Muscle layer of duodenum (tissue), 2 donors: ENCODE results near the gene BPGM.

ENCODE experiments used
- H3K27ac ChIP-seq: one replicate; pipeline ENCODE4 v1.7.0; 2013; ENCODE audit warnings: mild to moderate bottlenecking, low read length
- H3K27me3 ChIP-seq: one replicate; pipeline ENCODE4 v1.7.0; 2013; ENCODE audit warnings: low read depth, mild to moderate bottlenecking, control low read depth, low read length
- H3K36me3 ChIP-seq, 2 donors: one replicate each; pipeline ENCODE4 v1.7.0; 2013; ENCODE audit warnings: low read length in 2 of 2, control low read depth in 1 of 2, mild to moderate bottlenecking in 1 of 2; ENCODE audit not compliant: insufficient read depth in 2 of 2, control insufficient read depth in 1 of 2
- H3K4me1 ChIP-seq, 2 donors: one replicate each; pipeline ENCODE4 v1.7.0; 2013; ENCODE audit warnings: low read length in 2 of 2, mild to moderate bottlenecking in 2 of 2, control low read depth in 1 of 2, moderate library complexity in 1 of 2; ENCODE audit not compliant: insufficient read depth in 2 of 2, control insufficient read depth in 1 of 2
- H3K4me3 ChIP-seq, 2 donors: one replicate each; pipeline ENCODE4 v1.7.0; 2013; ENCODE audit warnings: low read length in 2 of 2, low read depth in 1 of 2, mild to moderate bottlenecking in 1 of 2
- H3K9me3 ChIP-seq, 2 donors: one replicate each; pipeline ENCODE4 v1.7.0; 2013; ENCODE audit warnings: low read length in 2 of 2, control low read depth in 1 of 2, mild to moderate bottlenecking in 1 of 2; ENCODE audit not compliant: control insufficient read depth in 1 of 2
- donor health status: healthy.

BPGM gene

GRCh38 chr7:134699021-134699818 lies 52.6 kb downstream of the BPGM start:
- no peak overlapping the region for H3K27ac ChIP-seq
- no peak overlapping the region for H3K4me3 ChIP-seq
- no peaks in the 10 kb centered on the region for H3K27me3 ChIP-seq
- no peaks in the 10 kb centered on the region for H3K9me3 ChIP-seq
- H3K36me3 ChIP-seq, result no peaks in the 10 kb centered on the region
- H3K4me1 ChIP-seq, result peaks cover 0 to 13% of the 10 kb centered on the region in 2 donors

- Histone ChIP-seq H3K36me3 (no peaks in the 10 kb centered on the region), H3K9me3 (no peaks in the 10 kb centered on the region), H3K27me3 (no peaks in the 10 kb centered on the region), H3K4me1 (peaks cover 0 to 13% of the 10 kb centered on the region in 2 donors), H3K27ac (no peak overlapping the region), H3K4me3 (no peak overlapping the region)
These were observed 53.2 kb downstream of the BPGM start for GRCh38 chr7:134699899-134700298.

GRCh38 chr7:134701272-134701671 lies 54.6 kb downstream of the BPGM start:
- no peaks in the 10 kb centered on the region for H3K36me3 ChIP-seq
- H3K27me3 ChIP-seq, result no peaks in the 10 kb centered on the region
- peaks cover 0 to 13% of the 10 kb centered on the region in 2 donors for H3K4me1 ChIP-seq
- no peaks in the 10 kb centered on the region for H3K9me3 ChIP-seq
- no peak overlapping the region for H3K27ac ChIP-seq
- H3K4me3 ChIP-seq, result no peak overlapping the region

- Histone ChIP-seq H3K27me3 (no peaks in the 10 kb centered on the region), H3K36me3 (no peaks in the 10 kb centered on the region), H3K9me3 (no peaks in the 10 kb centered on the region), H3K27ac (peak overlapping the region; percentile 6), H3K4me3 (no peak overlapping the region), H3K4me1 (peaks cover 0 to 13% of the 10 kb centered on the region in 2 donors)
These were observed 56.0 kb downstream of the BPGM start for GRCh38 chr7:134702366-134703240.

GRCh38 chr7:134703241-134703594 lies 56.6 kb downstream of the BPGM start:
- peaks cover 0 to 13% of the 10 kb centered on the region in 2 donors for H3K4me1 ChIP-seq
- no peak overlapping the region for H3K4me3 ChIP-seq
- no peaks in the 10 kb centered on the region for H3K36me3 ChIP-seq
- H3K27me3 ChIP-seq, result no peaks in the 10 kb centered on the region
- H3K9me3 ChIP-seq, result no peaks in the 10 kb centered on the region
- H3K27ac ChIP-seq, result peak overlapping the region; percentile 6

GRCh38 chr7:134703782-134704181 lies 57.1 kb downstream of the BPGM start:
- Histone ChIP-seq H3K27me3 (no peaks in the 10 kb centered on the region), H3K9me3 (no peaks in the 10 kb centered on the region), H3K4me1 (peaks cover 0 to 13% of the 10 kb centered on the region in 2 donors), H3K36me3 (no peaks in the 10 kb centered on the region), H3K4me3 (no peak overlapping the region), H3K27ac (peak overlapping the region; percentile 6)

- H3K4me1 ChIP-seq, result peaks cover 0 to 13% of the 10 kb centered on the region in 2 donors
- H3K27ac ChIP-seq, result no peak overlapping the region
- no peaks in the 10 kb centered on the region for H3K27me3 ChIP-seq
- H3K4me3 ChIP-seq, result no peak overlapping the region
- H3K36me3 ChIP-seq, result no peaks in the 10 kb centered on the region
- no peaks in the 10 kb centered on the region for H3K9me3 ChIP-seq
These were observed 58.2 kb downstream of the BPGM start for GRCh38 chr7:134704827-134705226.

GRCh38 chr7:134705716-134706115 lies 59.1 kb downstream of the BPGM start:
- Histone ChIP-seq H3K9me3 (no peaks in the 10 kb centered on the region), H3K36me3 (no peaks in the 10 kb centered on the region), H3K4me1 (peaks cover 0 to 13% of the 10 kb centered on the region in 2 donors), H3K27ac (no peak overlapping the region), H3K4me3 (no peak overlapping the region), H3K27me3 (no peaks in the 10 kb centered on the region)

- Histone ChIP-seq H3K36me3 (no peaks in the 10 kb centered on the region), H3K4me1 (peaks cover 0 to 13% of the 10 kb centered on the region in 2 donors), H3K27me3 (no peaks in the 10 kb centered on the region), H3K9me3 (no peaks in the 10 kb centered on the region), H3K4me3 (no peak overlapping the region), H3K27ac (no peak overlapping the region)
These were observed 59.8 kb downstream of the BPGM start for GRCh38 chr7:134706468-134706867.

GRCh38 chr7:134707663-134708378 lies 61.2 kb downstream of the BPGM start:
- Histone ChIP-seq H3K36me3 (no peaks in the 10 kb centered on the region), H3K27me3 (no peaks in the 10 kb centered on the region), H3K27ac (no peak overlapping the region), H3K9me3 (no peaks in the 10 kb centered on the region), H3K4me3 (no peak overlapping the region), H3K4me1 (peaks cover 0 to 9% of the 10 kb centered on the region in 2 donors)

- Histone ChIP-seq H3K27me3 (no peaks in the 10 kb centered on the region), H3K27ac (no peak overlapping the region)
These were observed 62.0 kb downstream of the BPGM start for GRCh38 chr7:134708692-134709091.

More at GRCh38 chr7:134708692-134709091, 62.0 kb downstream of the BPGM start:
- Histone ChIP-seq H3K36me3 (no peaks in the 10 kb centered on the region), H3K4me1 (peaks cover 0 to under 1% of the 10 kb centered on the region in 2 donors), H3K9me3 (no peaks in the 10 kb centered on the region), H3K4me3 (no peak overlapping the region)
